A549 (cell line): Measurements from ENCODE around the gene TPM2. TPM values are rescaled to one million over a fixed set of nuclear protein-coding genes. Genes with fewer than 3 reads are reported as not detected.

Experiments
- ATAC-seq, 2 experiments: fragments of 200-7000 bp in 1 of 2; fragments of >200 bp in 1 of 2; cut with Nextera tagmentation in 1 of 2; cut with Tn5 transposase in 1 of 2; 3 replicates each; pipeline versions ENCODE4 v1.8.0 to v1.9.1; 2018 to 2020; ENCODE audit warnings: mild to moderate bottlenecking in 1 of 2, moderate library complexity in 1 of 2
- CTCF ChIA-PET: fragments of 300-600 bp; sonication (Branson Sonifier 250); formaldehyde crosslinking; extraction: SDS; loops from one replicate; lab custom pipeline; 2021; ENCODE audit warnings: antibody characterized with exemption, inconsistent platforms; lab: Yijun Ruan, JAX
- POLR2A ChIA-PET: fragments of 350-600 bp; formaldehyde crosslinking; extraction: SDS; loops from one replicate; lab custom pipeline; 2021; ENCODE audit warnings: antibody characterized with exemption, inconsistent platforms; lab: Yijun Ruan, JAX
- DNase-seq, 2 experiments: peaks; one replicate each; pipeline versions ENCODE4 v3.0.0 to v3.0.0-alpha.2; 2011 to 2016; ENCODE audit warnings: low read depth in 1 of 2, low spot score in 1 of 2
- FAIRE-seq: peaks from 2 replicates; lab custom pipeline; 2011; peaks lifted over from hg19 to GRCh38; lab: Jason Lieb, UNC
- H3K27ac ChIP-seq, 2 experiments: fragments of >200 bp; sonication (Bioruptor Twin); formaldehyde crosslinking; 3 replicates each; pipeline ENCODE4 v1.5.1; 2016 to 2017
- H3K4me1 ChIP-seq: fragments of >200 bp; sonication (Bioruptor Twin); formaldehyde crosslinking; 3 replicates; pipeline ENCODE4 v1.6.1; 2016
- H3K4me2 ChIP-seq: fragments of >200 bp; sonication (Bioruptor Twin); formaldehyde crosslinking; 3 replicates; pipeline ENCODE4 v1.6.1; 2016
- H3K4me3 ChIP-seq: fragments of >200 bp; sonication (Bioruptor Twin); formaldehyde crosslinking; 3 replicates; pipeline ENCODE4 v1.5.1; 2016
- H3K9me3 ChIP-seq: fragments of >200 bp; sonication (Bioruptor Twin); formaldehyde crosslinking; 3 replicates; pipeline ENCODE4 v1.6.1; 2016
- ATOH8 ChIP-seq: fragments of 250-450 bp; sonication (Bioruptor Pico); IDR thresholded peaks from 2 replicates; pipeline ENCODE4 v1.5.0; 2020; ENCODE audit warnings: low read depth, mild to moderate bottlenecking, moderate library complexity
- CBX8 ChIP-seq: fragments of 200-600 bp; sonication (generic); IDR thresholded peaks from 2 replicates; pipeline ENCODE4 v1.6.1; 2016
- CHD2 ChIP-seq: fragments of 150-350 bp; IDR thresholded peaks from 2 replicates; pipeline ENCODE4 v1.6.1; 2014; ENCODE audit warnings: low read length; ENCODE audit not compliant: partially characterized antibody
- CHD4 ChIP-seq: fragments of 200-600 bp; sonication (generic); IDR thresholded peaks from 2 replicates; pipeline ENCODE4 v1.6.1; 2016; ENCODE audit warnings: antibody characterized with exemption, mild to moderate bottlenecking, borderline replicate concordance
- EHF ChIP-seq: fragments of 250-450 bp; sonication (Bioruptor Pico); IDR thresholded peaks from 2 replicates; pipeline ENCODE4 v1.5.0; 2020; ENCODE audit warnings: mild to moderate bottlenecking
- ESRRA ChIP-seq: fragments of 150-350 bp; IDR thresholded peaks from 2 replicates; pipeline ENCODE4 v1.6.1; 2014; ENCODE audit warnings: mild to moderate bottlenecking, low read length, borderline replicate concordance
- FOSL2 ChIP-seq, 2 experiments: fragments of 450-650 bp in 1 of 2; fragments of >200 bp in 1 of 2; sonication (Bioruptor Twin) in 1 of 2; formaldehyde crosslinking; IDR thresholded peaks; 2 replicates each; pipeline versions ENCODE4 v1.5.0 to v1.6.1; 2016 to 2020; ENCODE audit warnings: mild to moderate bottlenecking in 1 of 2, moderate library complexity in 1 of 2
- GATA3 ChIP-seq: IDR thresholded peaks from 2 replicates; pipeline ENCODE4 v1.6.1; 2012; ENCODE audit warnings: borderline replicate concordance
- JUN ChIP-seq, 2 experiments: fragments of >200 bp; sonication (Bioruptor Twin); formaldehyde crosslinking; IDR thresholded peaks; 2 replicates in 1 of 2; 3 replicates in 1 of 2; pipeline ENCODE4 v1.6.1; 2016 to 2017
- MAZ ChIP-seq: fragments of 150-350 bp; IDR thresholded peaks from 2 replicates; pipeline ENCODE4 v1.6.1; 2014; ENCODE audit warnings: antibody characterized with exemption, low read depth, low read length, borderline replicate concordance
- MYC ChIP-seq: IDR thresholded peaks from 2 replicates; pipeline ENCODE4 v1.6.1; 2012; ENCODE audit warnings: mild to moderate bottlenecking, inconsistent platforms, low read length, improper control_type of control experiment, borderline replicate concordance
- POLR2A ChIP-seq: IDR thresholded peaks from 2 replicates; pipeline ENCODE4 v1.6.1; 2012; ENCODE audit warnings: mild to moderate bottlenecking, low read length
- POLR2AphosphoS2 ChIP-seq: conservative IDR thresholded peaks from 2 replicates; pipeline ENCODE4 v1.6.1; 2012; ENCODE audit warnings: low read length, improper control_type of control experiment, inconsistent platforms
- RAD21 ChIP-seq, 2 experiments: fragments of >200 bp in 1 of 2; sonication (Bioruptor Twin) in 1 of 2; formaldehyde crosslinking in 1 of 2; IDR thresholded peaks in 1 of 2; conservative IDR thresholded peaks in 1 of 2; 2 replicates in 1 of 2; 3 replicates in 1 of 2; pipeline ENCODE4 v1.6.1; 2012 to 2018; ENCODE audit warnings: inconsistent platforms in 1 of 2
- RARB ChIP-seq: fragments of 250-450 bp; sonication (Bioruptor Pico); IDR thresholded peaks from 2 replicates; pipeline ENCODE4 v1.8.0; 2021; ENCODE audit warnings: mild to moderate bottlenecking, moderate library complexity
- REST ChIP-seq: fragments of 200-600 bp; sonication (generic); IDR thresholded peaks from 2 replicates; pipeline ENCODE4 v1.6.1; 2016; ENCODE audit warnings: antibody characterized with exemption, mild to moderate bottlenecking, moderate library complexity
- RFX5 ChIP-seq: fragments of 450-650 bp; IDR thresholded peaks from 2 replicates; pipeline ENCODE4 v1.7.1; 2014; ENCODE audit warnings: antibody characterized with exemption, mild to moderate bottlenecking, moderate library complexity
- SMC3 ChIP-seq: fragments of >200 bp; sonication (Bioruptor Twin); formaldehyde crosslinking; IDR thresholded peaks from 3 replicates; pipeline ENCODE4 v1.6.1; 2018; ENCODE audit warnings: inconsistent platforms
- TFCP2L1 ChIP-seq: fragments of 250-450 bp; sonication (Bioruptor Pico); IDR thresholded peaks from 2 replicates; pipeline ENCODE4 v1.5.0; 2021; ENCODE audit warnings: mild to moderate bottlenecking
- ZNF302 ChIP-seq: fragments of 250-450 bp; sonication (Bioruptor Pico); IDR thresholded peaks from 2 replicates; pipeline ENCODE4 v1.9.0; 2021; ENCODE audit warnings: inconsistent platforms, mild to moderate bottlenecking, moderate library complexity
- WGBS: methylation state at CpG from one replicate; pipeline ENCODE4 v1.1.6; 2017; ENCODE audit errors: missing lambda C conversion rate; 5-methylcytosine and 5-hydroxymethylcytosine counted together
- polyA plus RNA-seq, 4 experiments: library from polyadenylated mRNA; depleted of rRNA in 3 of 4; stranded (reverse); fragments of >200 nt; fragmentation: RNase III in 1 of 4; extraction: RNeasy Plus Mini Kit Qiagen cat#74134 plus additional on column Dnase treatment in 1 of 4; gene quantifications; 2 replicates in 3 of 4; 3 replicates in 1 of 4; pipeline ENCODE4 v1.2.3, GENCODE V29; 2011 to 2017

The TPM2 gene
- polyA plus RNA-seq, 2 of the 4 experiments (the other 2 are of a cell fraction), result 281 to 956 TPM

- TF ChIP-seq MYC (0 out of 2 replicates have a peak, but pooled peaks have one; percentile 61), POLR2A (peak; percentile 64), RFX5 (no peak), GATA3 (peak; percentile 42; the same call in 1 of the 2 replicates), JUN (IDR thresholded peaks at IDR 0.05) (peak; percentile 89 to 96), FOSL2 (IDR thresholded peaks at IDR 0.05) (no peak), FOSL2 (CRISPR knock-in tag; IDR thresholded peaks at IDR 0.05) (peak; percentile 40; the same call in 1 of the 2 replicates), MAZ (peak; percentile 96; the same call in 1 of the 2 replicates)
Measured at GRCh38 chr9:35732185-35732799, 42.6 kb upstream of the TPM2 start, which contains the start of the genes CREB3 and TLN1 (continued).

- under 1% methylated on average over 14 of the region's 47 CpGs for WGBS
- CTCF ChIA-PET, result interaction anchor here (0.9 to 31.4 kb wide), 18 partner anchors 10 to 616 kb away, joined by 3 to 758 read pairs (median 5); partner anchors contain the start of genes ARHGEF39, ATOSB, CCDC107 and GBA2
- TF ChIP-seq GATA3 (no peak), ZNF302 (no peak), EHF (CRISPR knock-in tag) (no peak), CHD2 (no peak), TFCP2L1 (CRISPR knock-in tag) (0 out of 2 replicates have a peak, but pooled peaks have one; percentile 31), ESRRA (no peak), POLR2AphosphoS2 (no peak), ATOH8 (CRISPR knock-in tag) (no peak), SMC3 (no peak; the same call in 2 of the 3 replicates), CHD4 (no peak), REST (no peak), RARB (no peak), RAD21 (conservative IDR thresholded peaks at IDR 0.05 in 1 of 2, IDR thresholded peaks at IDR 0.05 in 1 of 2) (peak in 1 of 2 experiments; percentile 36; a peak in 2 of 5 replicates), CBX8 (no peak), FOSL2 (IDR thresholded peaks at IDR 0.05) (no peak), FOSL2 (CRISPR knock-in tag; IDR thresholded peaks at IDR 0.05) (no peak)
- H3K4me2 ChIP-seq, result peak overlapping the region; percentile 74
- H3K9me3 ChIP-seq, result no peaks in the 10 kb centered on the region
- peaks cover 58% of the 10 kb centered on the region for H3K4me1 ChIP-seq
- ATAC-seq (no peak; a peak in 1 of 6 replicates), DNase-seq (peak; percentile 36 to 58), FAIRE-seq (no peak)
- H3K27ac ChIP-seq, result peak overlapping the region; percentile 95 to 96
- POLR2A ChIA-PET, result interaction anchor here (0.5 to 3.6 kb wide), 25 partner anchors 10 to 652 kb away, joined by 3 to 41 read pairs (median 5); partner anchors contain the start of genes ARHGEF39, CA9, CCDC107 and FANCG
- H3K4me3 ChIP-seq, result peak overlapping the region; percentile 87
Measured at GRCh38 chr9:35731415-35732184, 41.9 kb upstream of the TPM2 start.
